ENCODE data around the gene HIPK2. TPM values are rescaled to one million over a fixed set of nuclear protein-coding genes. Genes with fewer than 3 reads are reported as not detected.

The HIPK2 gene
- total RNA-seq, 1 experiment from 2014 or later: 33.4 TPM

DNA sequence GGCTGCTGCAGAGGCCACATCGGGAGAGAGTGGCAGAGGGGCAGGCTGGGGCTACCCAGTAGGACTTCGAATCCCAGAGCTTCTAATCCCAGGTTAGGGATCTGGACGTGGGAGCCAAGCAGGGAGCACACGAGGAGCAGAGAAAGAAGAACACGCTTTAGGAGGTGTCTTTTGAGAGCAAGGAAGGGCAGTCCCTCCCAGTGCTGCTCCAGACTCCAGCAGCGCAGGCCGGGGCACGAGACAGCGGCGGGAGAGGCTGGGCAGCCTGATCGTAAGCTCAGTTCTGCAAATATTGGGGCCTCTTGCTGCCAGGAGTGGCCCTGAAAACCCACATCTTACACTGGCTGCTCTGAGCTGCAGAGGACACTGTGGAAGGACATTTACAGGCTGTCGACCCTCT is 75.9 kb downstream of the HIPK2 start:
- CTCF ChIA-PET: no interaction called here
- H3K36me3 Mint-ChIP-seq (ENCODE audit: insufficient read depth, unreplicated experiment): no peaks in the 10 kb centered on the region
- H3K4me3 Mint-ChIP-seq (ENCODE audit: low read depth, unreplicated experiment): no peak overlapping the region
- H3K27ac Mint-ChIP-seq (ENCODE audit: unreplicated experiment): no peak overlapping the region
- TF ChIP-seq, protein P1, sequence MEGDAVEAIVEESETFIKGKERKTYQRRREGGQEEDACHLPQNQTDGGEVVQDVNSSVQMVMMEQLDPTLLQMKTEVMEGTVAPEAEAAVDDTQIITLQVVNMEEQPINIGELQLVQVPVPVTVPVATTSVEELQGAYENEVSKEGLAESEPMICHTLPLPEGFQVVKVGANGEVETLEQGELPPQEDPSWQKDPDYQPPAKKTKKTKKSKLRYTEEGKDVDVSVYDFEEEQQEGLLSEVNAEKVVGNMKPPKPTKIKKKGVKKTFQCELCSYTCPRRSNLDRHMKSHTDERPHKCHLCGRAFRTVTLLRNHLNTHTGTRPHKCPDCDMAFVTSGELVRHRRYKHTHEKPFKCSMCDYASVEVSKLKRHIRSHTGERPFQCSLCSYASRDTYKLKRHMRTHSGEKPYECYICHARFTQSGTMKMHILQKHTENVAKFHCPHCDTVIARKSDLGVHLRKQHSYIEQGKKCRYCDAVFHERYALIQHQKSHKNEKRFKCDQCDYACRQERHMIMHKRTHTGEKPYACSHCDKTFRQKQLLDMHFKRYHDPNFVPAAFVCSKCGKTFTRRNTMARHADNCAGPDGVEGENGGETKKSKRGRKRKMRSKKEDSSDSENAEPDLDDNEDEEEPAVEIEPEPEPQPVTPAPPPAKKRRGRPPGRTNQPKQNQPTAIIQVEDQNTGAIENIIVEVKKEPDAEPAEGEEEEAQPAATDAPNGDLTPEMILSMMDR (IDR thresholded peaks at IDR 0.05; ENCODE audit: unreplicated experiment): no peak
- BruUV-seq (replicated peaks): no TSS peak
- DNase-seq: no peak
- intact Hi-C loops (cut with micrococcal nuclease; ENCODE audit: unreplicated experiment): no loop called here
- H3K4me1 Mint-ChIP-seq (ENCODE audit: low read depth, unreplicated experiment): no peaks in the 10 kb centered on the region
- no peaks in the 10 kb centered on the region for H3K9me3 Mint-ChIP-seq (ENCODE audit: low read depth, unreplicated experiment)
- no peaks in the 10 kb centered on the region for H3K27me3 Mint-ChIP-seq (ENCODE audit: unreplicated experiment)

DNA sequence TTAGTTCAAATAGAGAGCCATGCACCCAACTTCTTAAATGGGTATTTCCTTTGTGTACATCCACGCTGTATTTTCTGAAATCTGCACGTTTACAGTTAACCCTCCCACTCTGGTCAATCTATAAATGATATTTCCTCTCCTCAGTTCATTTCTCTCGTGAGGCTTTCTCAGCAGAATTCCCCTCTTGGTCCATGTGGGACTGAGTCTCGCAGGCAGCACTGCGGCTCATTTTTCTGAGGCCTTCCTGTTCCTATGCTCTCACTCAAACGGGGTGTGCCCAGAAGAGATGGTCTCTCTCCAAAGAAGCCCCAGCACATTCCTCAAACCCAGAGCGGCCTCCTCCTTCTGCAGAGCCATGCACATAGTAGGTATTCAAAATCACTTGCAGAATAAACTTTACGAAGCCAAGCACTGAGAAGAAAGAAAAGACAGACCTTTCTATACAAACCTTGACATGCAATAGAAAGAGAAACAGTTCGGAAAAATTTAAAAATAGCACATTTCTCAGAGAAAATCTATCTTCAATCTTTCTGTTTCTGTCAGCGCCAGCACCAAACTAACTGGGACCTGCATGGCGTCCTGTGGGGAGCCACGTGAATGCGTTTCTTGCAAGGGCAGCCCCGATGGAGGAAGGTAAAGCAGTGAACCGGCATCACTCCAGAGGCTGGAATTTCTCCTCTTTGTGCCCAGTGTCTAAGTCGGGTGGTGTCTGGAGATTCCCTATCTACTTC is 77.1 kb downstream of the HIPK2 start:
- no peak overlapping the region for H3K27ac Mint-ChIP-seq (ENCODE audit: unreplicated experiment)
- CTCF ChIA-PET: no interaction called here

DNA sequence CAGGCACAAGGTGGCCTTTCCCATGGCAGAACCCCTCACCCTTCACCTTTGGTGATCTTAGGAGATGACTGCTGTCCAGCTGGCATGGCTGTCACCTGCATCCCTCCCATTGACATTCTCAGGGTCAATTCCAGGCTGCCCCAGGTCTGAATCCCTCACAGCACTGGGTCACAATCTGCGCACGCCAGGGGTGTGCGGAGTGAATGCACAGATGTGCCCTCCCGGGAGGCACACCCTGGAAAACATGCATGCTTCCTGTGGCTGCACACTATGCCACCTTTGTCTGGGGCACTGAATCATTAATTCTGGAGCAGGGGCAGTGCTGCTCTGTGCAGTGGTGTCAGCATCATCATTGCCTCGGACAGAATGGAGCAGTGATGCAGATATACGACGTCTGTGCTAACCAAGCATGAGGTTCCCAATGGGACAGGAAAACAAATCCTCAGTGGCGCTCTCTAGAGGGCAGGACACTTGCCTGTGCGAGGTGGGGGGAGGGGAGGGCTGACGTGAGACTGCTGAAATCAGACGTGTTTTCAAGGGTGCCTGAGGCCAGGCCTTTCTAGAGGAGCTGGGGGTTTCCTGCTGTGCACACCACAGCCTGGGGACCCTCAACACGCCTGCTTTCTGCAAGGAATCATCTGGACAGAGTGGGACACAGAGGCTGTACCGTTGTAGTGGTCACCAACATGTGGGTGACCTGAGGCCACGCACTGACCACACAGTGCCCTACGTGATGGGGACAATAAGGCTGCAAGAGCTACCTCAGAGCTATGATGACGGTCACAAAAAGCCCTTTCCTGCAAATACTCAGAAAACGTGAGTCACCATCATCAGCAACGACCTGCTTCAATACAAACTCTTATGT is 77.9 kb downstream of the HIPK2 start:
- H3K9me3 Mint-ChIP-seq (ENCODE audit: low read depth, unreplicated experiment): no peaks in the 10 kb centered on the region
- no peaks in the 10 kb centered on the region for H3K27me3 Mint-ChIP-seq (ENCODE audit: unreplicated experiment)
- no peak overlapping the region for H3K27ac Mint-ChIP-seq (ENCODE audit: unreplicated experiment)
- no peaks in the 10 kb centered on the region for H3K36me3 Mint-ChIP-seq (ENCODE audit: insufficient read depth, unreplicated experiment)
- no peak overlapping the region for H3K4me3 Mint-ChIP-seq (ENCODE audit: low read depth, unreplicated experiment)
- no TSS peak for BruUV-seq (replicated peaks)
- intact Hi-C loops (cut with micrococcal nuclease; ENCODE audit: unreplicated experiment): no loop called here
- TF ChIP-seq, protein P1 (IDR thresholded peaks at IDR 0.05; ENCODE audit: unreplicated experiment): no peak
- no peak for DNase-seq
- no peaks in the 10 kb centered on the region for H3K4me1 Mint-ChIP-seq (ENCODE audit: low read depth, unreplicated experiment)
- CTCF ChIA-PET: no interaction called here

More for the DNA sequence above, 77.1 kb downstream of the HIPK2 start:
- Mint-ChIP-seq H3K4me3 (ENCODE audit: low read depth, unreplicated experiment) (no peak overlapping the region), H3K4me1 (ENCODE audit: low read depth, unreplicated experiment) (no peaks in the 10 kb centered on the region), H3K36me3 (ENCODE audit: insufficient read depth, unreplicated experiment) (no peaks in the 10 kb centered on the region), H3K27me3 (ENCODE audit: unreplicated experiment) (no peaks in the 10 kb centered on the region), H3K9me3 (ENCODE audit: low read depth, unreplicated experiment) (no peaks in the 10 kb centered on the region)
- intact Hi-C loops (cut with micrococcal nuclease; ENCODE audit: unreplicated experiment): no loop called here
- TF ChIP-seq, protein P1 (IDR thresholded peaks at IDR 0.05; ENCODE audit: unreplicated experiment): no peak
- no peak for DNase-seq
- no TSS peak for BruUV-seq (replicated peaks)

DNA sequence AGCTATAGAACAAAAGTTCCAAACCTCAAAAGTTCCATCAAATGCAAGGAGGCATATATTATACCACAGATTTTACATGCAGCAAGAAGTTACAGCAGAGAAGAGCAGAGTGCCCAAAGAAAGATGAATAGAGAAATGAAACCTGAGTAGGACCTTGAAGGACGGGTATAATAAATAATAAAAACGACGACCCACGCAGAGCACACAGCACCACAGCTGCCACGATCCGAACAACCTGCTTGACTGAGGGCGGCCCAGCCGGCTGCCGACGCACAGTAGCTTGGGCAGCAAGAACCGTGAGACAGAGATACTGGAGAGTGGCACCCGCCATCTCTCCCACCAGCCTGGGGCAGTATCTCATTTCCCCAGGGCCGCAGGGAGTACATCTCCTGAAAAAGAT is 79.0 kb downstream of the HIPK2 start:
- DNase-seq: no peak
- Mint-ChIP-seq H3K9me3 (ENCODE audit: low read depth, unreplicated experiment) (no peaks in the 10 kb centered on the region), H3K27ac (ENCODE audit: unreplicated experiment) (no peak overlapping the region), H3K27me3 (ENCODE audit: unreplicated experiment) (no peaks in the 10 kb centered on the region), H3K36me3 (ENCODE audit: insufficient read depth, unreplicated experiment) (no peaks in the 10 kb centered on the region), H3K4me1 (ENCODE audit: low read depth, unreplicated experiment) (no peaks in the 10 kb centered on the region), H3K4me3 (ENCODE audit: low read depth, unreplicated experiment) (no peak overlapping the region)
- BruUV-seq (replicated peaks): no TSS peak
- TF ChIP-seq, protein P1 (IDR thresholded peaks at IDR 0.05; ENCODE audit: unreplicated experiment): no peak
- intact Hi-C loops (cut with micrococcal nuclease; ENCODE audit: unreplicated experiment): no loop called here
- CTCF ChIA-PET: no interaction called here

Data from Calu3 (cell line).